ENCODE measurements around the gene PPP1R14C. TPM values are rescaled to one million over a fixed set of nuclear protein-coding genes. Genes with fewer than 3 reads are reported as not detected.
"Not testable (repeated sequence)": the region's sequence is repeated elsewhere in the genome, so short reads cannot be mapped to it uniquely, and the experiment has no call there.

PPP1R14C gene
- total and polyA plus RNA-seq, 2 donors: 0.08 to 0.42 TPM

- no peak overlapping the region for H3K4me3 ChIP-seq (ENCODE audit: low read depth, low read length)
- no peaks in the 10 kb centered on the region for H3K4me1 ChIP-seq (ENCODE audit: insufficient read depth)
- no peaks in the 10 kb centered on the region for H3K36me3 ChIP-seq (ENCODE audit: insufficient read depth)
- 93% methylated on average over 4 of the region's 4 CpGs for WGBS
- no peak overlapping the region for H3K27ac ChIP-seq (ENCODE audit: low read depth)
- DNase-seq (ENCODE audit: extremely low spot score): no peak
Observed at GRCh38 chr6:150182460-150183078, 39.7 kb downstream of the PPP1R14C start.

GRCh38 chr6:150183105-150183504, 40.3 kb downstream of the PPP1R14C start:
- DNase-seq (ENCODE audit: extremely low spot score): no peak
- WGBS: 81% methylated on average over 4 of the region's 4 CpGs
- H3K27ac ChIP-seq (ENCODE audit: low read depth): no peak overlapping the region

DNA sequence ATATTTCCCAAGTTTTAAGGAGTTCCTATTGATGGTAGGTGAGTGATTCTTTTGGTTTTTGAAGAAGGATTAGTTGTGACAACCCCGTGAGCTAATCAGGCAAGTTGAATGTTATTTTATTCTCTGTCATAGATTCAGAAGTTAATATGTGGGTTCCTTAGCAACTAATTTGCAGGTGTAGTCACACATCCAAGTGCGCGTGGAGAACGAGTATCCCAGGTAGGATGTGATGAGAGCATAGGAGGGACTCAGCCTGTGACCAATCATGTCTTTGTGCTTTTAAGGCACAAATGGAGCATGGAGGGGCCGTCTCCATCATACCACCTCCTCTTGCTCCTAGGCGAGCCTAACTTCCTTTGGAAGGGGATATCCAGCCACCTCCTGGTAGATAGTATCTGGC, 41.1 kb downstream of the PPP1R14C start:
- Histone ChIP-seq H3K4me1 (ENCODE audit: insufficient read depth) (no peaks in the 10 kb centered on the region), H3K4me3 (ENCODE audit: low read depth, low read length) (no peak overlapping the region), H3K36me3 (ENCODE audit: insufficient read depth) (no peaks in the 10 kb centered on the region), H3K27ac (ENCODE audit: low read depth) (no peak overlapping the region)
- no peak for DNase-seq (ENCODE audit: extremely low spot score)
- 92% methylated on average over 6 of the region's 6 CpGs for WGBS

More at GRCh38 chr6:150183105-150183504, 40.3 kb downstream of the PPP1R14C start:
- Histone ChIP-seq H3K36me3 (ENCODE audit: insufficient read depth) (no peaks in the 10 kb centered on the region), H3K4me3 (ENCODE audit: low read depth, low read length) (no peak overlapping the region), H3K4me1 (ENCODE audit: insufficient read depth) (no peaks in the 10 kb centered on the region)

DNA sequence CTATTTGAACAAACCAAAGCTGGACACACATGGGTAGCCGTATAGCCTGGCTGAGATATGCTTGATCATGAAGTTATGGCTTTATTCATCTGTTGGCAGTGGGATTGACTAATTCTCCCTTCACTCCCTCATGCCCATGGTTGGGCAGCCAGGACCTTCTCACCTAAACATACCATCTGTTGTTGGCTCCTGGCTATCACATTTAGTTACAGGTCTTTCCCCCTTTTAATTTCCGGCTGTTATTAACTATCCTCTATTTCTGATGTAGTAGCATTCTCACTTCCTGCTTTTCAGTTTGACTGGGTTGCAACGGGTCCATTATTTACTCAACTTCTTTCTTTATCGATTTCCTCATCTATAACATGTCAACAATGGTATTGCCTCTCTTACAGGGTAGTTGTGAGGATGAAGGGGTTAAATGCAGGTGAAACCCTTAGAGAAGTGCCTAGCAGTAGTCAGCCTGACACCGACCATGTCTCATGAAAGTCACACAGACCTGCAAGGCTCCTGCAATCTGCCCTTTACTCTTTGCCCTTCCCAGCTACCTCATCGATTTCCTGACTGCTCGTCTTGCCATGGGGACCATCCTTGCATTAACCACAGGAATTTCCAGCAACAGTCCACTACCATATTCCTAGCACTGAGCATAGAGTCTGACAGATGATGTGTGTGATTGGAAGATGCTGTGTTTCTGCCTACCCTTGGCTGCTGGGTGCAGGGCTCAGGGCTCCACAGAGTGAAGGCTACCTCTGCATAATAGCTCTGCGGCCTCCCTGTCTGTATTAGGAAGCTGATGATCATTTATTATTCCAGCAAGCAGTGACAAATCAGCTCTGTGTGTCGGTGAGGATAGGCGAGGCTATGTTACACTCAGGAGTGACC, 42.2 kb downstream of the PPP1R14C start:
- no peak overlapping the region for H3K4me3 ChIP-seq (ENCODE audit: low read depth, low read length)
- no peak overlapping the region for H3K27ac ChIP-seq (ENCODE audit: low read depth)
- WGBS: 63% methylated on average over 10 of the region's 10 CpGs
- no peaks in the 10 kb centered on the region for H3K4me1 ChIP-seq (ENCODE audit: insufficient read depth)
- no peaks in the 10 kb centered on the region for H3K36me3 ChIP-seq (ENCODE audit: insufficient read depth)
- no peak for DNase-seq (ENCODE audit: extremely low spot score)

DNA sequence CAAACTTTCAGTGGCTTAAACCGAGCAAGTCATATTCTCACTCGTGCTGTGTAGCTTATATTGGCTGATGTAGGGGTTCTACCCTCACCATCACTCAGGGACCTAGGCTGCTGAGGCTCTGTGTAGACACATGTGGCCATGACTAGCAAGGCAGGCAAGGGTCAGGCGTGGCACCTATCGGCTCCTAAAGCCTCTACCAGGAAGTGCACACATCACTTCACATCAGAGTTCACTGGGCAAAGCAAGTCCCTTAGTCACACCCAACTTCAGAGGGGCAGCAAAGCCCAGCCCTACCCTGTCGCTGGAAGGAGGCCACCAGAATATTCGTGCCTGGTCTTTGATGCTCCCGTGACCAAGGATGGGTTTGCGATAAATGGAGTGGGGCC, 42.9 kb downstream of the PPP1R14C start:
- DNase-seq (ENCODE audit: extremely low spot score): no peak
- no peak overlapping the region for H3K27ac ChIP-seq (ENCODE audit: low read depth)
- no peak overlapping the region for H3K4me3 ChIP-seq (ENCODE audit: low read depth, low read length)
- H3K4me1 ChIP-seq (ENCODE audit: insufficient read depth): no peaks in the 10 kb centered on the region
- H3K36me3 ChIP-seq (ENCODE audit: insufficient read depth): no peaks in the 10 kb centered on the region
- 86% methylated on average over 8 of the region's 8 CpGs for WGBS

GRCh38 chr6:150186129-150186898, 43.5 kb downstream of the PPP1R14C start:
- H3K27ac ChIP-seq (ENCODE audit: low read depth): no peak overlapping the region
- DNase-seq (ENCODE audit: extremely low spot score): no peak
- 93% methylated on average over 9 of the region's 9 CpGs for WGBS
- H3K4me1 ChIP-seq (ENCODE audit: insufficient read depth): no peaks in the 10 kb centered on the region
- no peaks in the 10 kb centered on the region for H3K36me3 ChIP-seq (ENCODE audit: insufficient read depth)
- H3K4me3 ChIP-seq (ENCODE audit: low read depth, low read length): no peak overlapping the region

GRCh38 chr6:150187433-150187832, 44.6 kb downstream of the PPP1R14C start:
- 75% methylated on average over 2 of the region's 2 CpGs for WGBS
- H3K36me3 ChIP-seq (ENCODE audit: insufficient read depth); DNase-seq (ENCODE audit: extremely low spot score); H3K27ac ChIP-seq (ENCODE audit: low read depth); H3K4me3 ChIP-seq (ENCODE audit: low read depth, low read length); H3K4me1 ChIP-seq (ENCODE audit: insufficient read depth): not testable (repeated sequence)

DNA sequence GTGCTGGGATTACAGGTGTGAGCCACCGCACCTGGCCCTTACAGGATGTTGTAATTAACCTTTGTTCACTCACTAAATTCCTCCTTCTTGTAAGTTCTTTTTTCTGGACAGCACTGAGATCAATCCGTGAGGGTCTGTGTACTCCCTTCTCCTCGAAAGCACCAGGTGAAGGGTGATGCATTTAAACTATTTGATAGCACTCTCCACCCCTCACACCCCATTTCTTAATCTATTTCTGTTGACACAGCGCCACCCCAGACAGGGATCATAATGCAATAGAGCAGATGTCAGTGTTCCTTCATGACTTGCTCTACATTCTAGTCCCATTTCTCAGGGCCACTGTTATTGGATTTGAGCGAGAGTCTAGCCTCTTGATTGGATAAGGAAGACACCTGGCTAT, 46.3 kb downstream of the PPP1R14C start:
- DNase-seq (ENCODE audit: extremely low spot score): no peak
- Histone ChIP-seq H3K4me3 (ENCODE audit: low read depth, low read length) (no peak overlapping the region), H3K4me1 (ENCODE audit: insufficient read depth) (no peaks in the 10 kb centered on the region), H3K27ac (ENCODE audit: low read depth) (no peak overlapping the region), H3K36me3 (ENCODE audit: insufficient read depth) (no peaks in the 10 kb centered on the region)
- WGBS: 81% methylated on average over 5 of the region's 5 CpGs

DNA sequence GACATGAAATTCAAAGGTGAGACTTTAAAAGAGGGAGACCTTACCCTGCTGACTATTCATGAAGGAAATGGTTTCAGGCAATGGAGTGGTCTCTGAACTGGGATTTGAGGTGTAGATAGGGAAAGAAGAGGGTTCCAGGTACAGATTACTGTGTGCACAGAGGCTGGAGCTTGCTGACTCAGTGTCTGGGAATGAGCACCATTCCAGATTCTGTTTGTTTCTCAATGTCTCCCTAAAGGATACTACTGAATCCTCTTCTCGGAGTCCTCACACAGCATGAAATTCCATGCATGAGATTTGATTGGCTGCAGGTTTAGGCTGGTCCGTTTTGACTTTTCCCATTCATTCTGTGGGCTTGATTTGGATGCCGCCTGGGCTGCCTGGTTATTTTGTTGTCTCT, 49.0 kb downstream of the PPP1R14C start:
- H3K4me3 ChIP-seq (ENCODE audit: low read depth, low read length): no peak overlapping the region
- no peak overlapping the region for H3K27ac ChIP-seq (ENCODE audit: low read depth)
- 87% methylated on average over 3 of the region's 3 CpGs for WGBS
- H3K4me1 ChIP-seq (ENCODE audit: insufficient read depth): no peaks in the 10 kb centered on the region
- no peak for DNase-seq (ENCODE audit: extremely low spot score)
- H3K36me3 ChIP-seq (ENCODE audit: insufficient read depth): no peaks in the 10 kb centered on the region

DNA sequence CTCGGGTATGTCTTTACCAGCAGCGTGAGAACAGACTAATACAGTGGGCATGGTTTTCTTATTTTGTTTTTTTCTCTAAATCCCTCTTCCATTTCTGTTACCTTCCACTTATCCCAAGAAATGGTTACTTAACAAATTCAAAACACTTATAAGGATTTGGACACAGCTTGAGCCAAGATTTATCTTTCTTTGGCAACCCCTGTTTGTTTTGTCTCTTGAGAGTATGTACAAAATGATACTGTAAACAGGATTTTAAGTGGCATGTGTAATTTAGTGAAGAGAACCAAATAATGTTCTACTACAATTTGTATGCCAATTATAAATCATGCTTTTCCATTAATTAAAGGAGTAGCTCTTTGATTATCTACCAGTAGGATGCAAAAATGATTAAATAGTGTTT, 51.4 kb downstream of the PPP1R14C start:
- no peak overlapping the region for H3K4me3 ChIP-seq (ENCODE audit: low read depth, low read length)
- no peak for DNase-seq (ENCODE audit: extremely low spot score)
- 89% methylated on average over 2 of the region's 2 CpGs for WGBS
- H3K36me3 ChIP-seq (ENCODE audit: insufficient read depth): no peaks in the 10 kb centered on the region
- no peak overlapping the region for H3K27ac ChIP-seq (ENCODE audit: low read depth)
- H3K4me1 ChIP-seq (ENCODE audit: insufficient read depth): no peaks in the 10 kb centered on the region

DNA sequence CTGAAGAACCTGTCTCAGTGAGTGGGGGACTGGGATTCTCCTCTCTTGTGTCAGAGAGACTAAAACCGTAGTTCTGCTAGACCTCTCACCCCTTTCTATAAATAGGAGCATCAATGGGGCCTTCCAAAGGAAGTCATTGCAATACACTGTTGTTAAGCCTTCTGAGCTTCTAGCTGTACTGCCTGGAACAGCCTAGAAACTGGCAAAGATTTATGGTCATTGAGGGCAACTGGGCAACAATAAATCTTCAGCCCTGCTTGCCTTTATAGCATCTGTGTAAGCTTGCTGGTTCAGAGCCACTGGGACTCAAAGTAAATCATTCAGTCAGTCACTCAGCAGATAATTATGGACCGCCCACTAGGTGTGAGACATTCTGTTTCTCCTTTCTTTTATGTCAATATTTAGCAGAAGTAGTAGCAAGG, 53.2 kb downstream of the PPP1R14C start:
- H3K36me3 ChIP-seq (ENCODE audit: insufficient read depth): no peaks in the 10 kb centered on the region
- H3K4me3 ChIP-seq (ENCODE audit: low read depth, low read length): no peak overlapping the region
- no peaks in the 10 kb centered on the region for H3K4me1 ChIP-seq (ENCODE audit: insufficient read depth)
- H3K27ac ChIP-seq (ENCODE audit: low read depth): no peak overlapping the region
- WGBS: 39% methylated on average over 2 of the region's 2 CpGs
- DNase-seq (ENCODE audit: extremely low spot score): no peak

GRCh38 chr6:150196942-150197745, 54.3 kb downstream of the PPP1R14C start:
- H3K4me3 ChIP-seq (ENCODE audit: low read depth, low read length): no peak overlapping the region
- H3K36me3 ChIP-seq (ENCODE audit: insufficient read depth): no peaks in the 10 kb centered on the region
- no peak for DNase-seq (ENCODE audit: extremely low spot score)
- WGBS: 88% methylated on average over 16 of the region's 16 CpGs
- H3K27ac ChIP-seq (ENCODE audit: low read depth): no peak overlapping the region
- no peaks in the 10 kb centered on the region for H3K4me1 ChIP-seq (ENCODE audit: insufficient read depth)

- H3K4me3 ChIP-seq (ENCODE audit: low read depth, low read length): no peak overlapping the region
- no peak for DNase-seq (ENCODE audit: extremely low spot score)
- 96% methylated on average over 7 of the region's 7 CpGs for WGBS
- no peaks in the 10 kb centered on the region for H3K36me3 ChIP-seq (ENCODE audit: insufficient read depth)
- no peaks in the 10 kb centered on the region for H3K4me1 ChIP-seq (ENCODE audit: insufficient read depth)
- H3K27ac ChIP-seq (ENCODE audit: low read depth): no peak overlapping the region
Observed at GRCh38 chr6:150198532-150198931, 55.7 kb downstream of the PPP1R14C start.
